Left lung (tissue), 14 donors: ENCODE data around the gene CRYBB2. TPM values are rescaled to one million over a fixed set of nuclear protein-coding genes. Genes with fewer than 3 reads are reported as not detected.
A peak's percentile ranks its signal among the peaks of the same experiment; 100 is the strongest.

Experiments used
- ATAC-seq: fragments of 200-7000 bp; cut with Tn5 transposase; one replicate; pipeline ENCODE4 v1.9.1; 2020; ENCODE audit warnings: moderate library complexity
- DNase-seq, 4 donors: peaks; one replicate each; pipeline ENCODE4 v3.0.0-alpha.2; 2013 to 2020
- H3K27ac ChIP-seq, 2 donors: fragments of 200-600 bp; sonication (generic) in 1 of 2; one replicate each; pipeline versions ENCODE4 v1.5.0 to v1.8.0; 2020 to 2021
- H3K27me3 ChIP-seq, 2 donors: fragments of 200-600 bp; sonication (generic) in 1 of 2; one replicate each; pipeline versions ENCODE4 v1.5.0 to v1.8.0; 2020 to 2021
- H3K36me3 ChIP-seq, 2 donors: fragments of 200-600 bp; sonication (generic) in 1 of 2; one replicate each; pipeline versions ENCODE4 v1.5.0 to v1.8.0; 2020 to 2021
- H3K4me1 ChIP-seq, 2 donors: fragments of 200-600 bp; one replicate each; pipeline ENCODE4 v1.8.0; 2021
- H3K4me3 ChIP-seq, 2 donors: fragments of 200-600 bp; sonication (generic) in 1 of 2; one replicate each; pipeline versions ENCODE4 v1.5.0 to v1.8.0; 2020 to 2021; ENCODE audit warnings: mild to moderate bottlenecking in 1 of 2
- H3K9me3 ChIP-seq, 2 donors: fragments of 200-600 bp; sonication (generic) in 1 of 2; one replicate each; pipeline versions ENCODE4 v1.5.0 to v1.8.0; 2020 to 2021
- CTCF ChIP-seq, 2 donors: fragments of 200-600 bp; sonication (generic) in 1 of 2; IDR thresholded peaks; one replicate each; pipeline versions ENCODE4 v1.5.0 to v1.8.0; 2021; ENCODE audit warnings: antibody characterized with exemption in 2 of 2
- intact Hi-C, 2 donors: fragments of 100-400 bp; cut with DNase I; formaldehyde crosslinking; loops; one replicate each; pipeline versions ENCODE4 v1.11.2 to v1.14.2; 2022
- long read RNA-seq, 12 donors: library from polyadenylated mRNA in 2 of 12; unstranded in 2 of 12; transcript quantifications; one replicate each; pipeline ENCODE4 v2.0.0 and lab custom pipeline, GENCODE V29; 2019 to 2026
- polyA plus RNA-seq, 6 donors: library from polyadenylated mRNA; unstranded; fragments of 120-200 nt; gene quantifications; one replicate each; pipeline ENCODE4 v1.2.1, GENCODE V29; 2013; ENCODE audit not compliant: insufficient read length in 6 of 6
- total RNA-seq, 2 donors: library from RNA; stranded (reverse); fragmentation: NEBNext Ultra II Directional; extraction: Animal tissue kit (Norgen Biotek cat#: 25700); gene quantifications; one replicate each; pipeline ENCODE4 v1.2.1, GENCODE V29; 2021
- donor health status: DM: no; HTN: yes; CAD: no.
- donor health status: DM: no; HTN: no; CAD: no.

CRYBB2 gene, protein sequence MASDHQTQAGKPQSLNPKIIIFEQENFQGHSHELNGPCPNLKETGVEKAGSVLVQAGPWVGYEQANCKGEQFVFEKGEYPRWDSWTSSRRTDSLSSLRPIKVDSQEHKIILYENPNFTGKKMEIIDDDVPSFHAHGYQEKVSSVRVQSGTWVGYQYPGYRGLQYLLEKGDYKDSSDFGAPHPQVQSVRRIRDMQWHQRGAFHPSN
- total RNA-seq, result not detected
- 1 to 10 TPM in 2 of 6 donors, under 1 TPM in 4; 0.29 to 1.3 (median 0.74) TPM for polyA plus RNA-seq
- long read RNA-seq, donor 1, result 0 reads
- long read RNA-seq, donor 2, result 0 reads
- long read RNA-seq, donor 3, result 0 reads
- long read RNA-seq, donor 4, result 0 reads
- long read RNA-seq, donor 5, result 0 reads
- long read RNA-seq, donor 6, result 0 reads
- long read RNA-seq, donor 7, result 0 reads
- long read RNA-seq, donor 8, result 0 reads
- long read RNA-seq, donor 9, result 0 reads
- long read RNA-seq, donor 10, result 0 reads
- long read RNA-seq, donor 11, result 0 reads
- long read RNA-seq, donor 12, result 0 reads

GRCh38 chr22:25219211-25219689, at the start of gene CRYBB2:
Gene CRYBB2 (plus strand): TSS chr22:25219639. CDS start chr22:25221430, 1,791 bp downstream.
- Histone ChIP-seq H3K4me3 (no peak within 1 kb of the TSS), H3K27ac (no peak within 1 kb of the TSS), H3K4me1 (no peaks in the 10 kb centered on the region), H3K36me3 (no peaks in the 10 kb centered on the region), H3K27me3 (peaks cover 0 to 18% of the 10 kb centered on the region in 2 donors), H3K9me3 (no peaks in the 10 kb centered on the region)
- intact Hi-C loops, result no loop called here
- TF ChIP-seq CTCF (IDR thresholded peaks at IDR 0.05), result no peak
- ATAC-seq, result no peak
- peak in 1 of 4 donors; percentile 73 for DNase-seq

- intact Hi-C loops, result no loop called here
- no peak for ATAC-seq
These were observed 48.9 kb upstream of the CRYBB2 start for GRCh38 chr22:25170426-25170980.

DNA sequence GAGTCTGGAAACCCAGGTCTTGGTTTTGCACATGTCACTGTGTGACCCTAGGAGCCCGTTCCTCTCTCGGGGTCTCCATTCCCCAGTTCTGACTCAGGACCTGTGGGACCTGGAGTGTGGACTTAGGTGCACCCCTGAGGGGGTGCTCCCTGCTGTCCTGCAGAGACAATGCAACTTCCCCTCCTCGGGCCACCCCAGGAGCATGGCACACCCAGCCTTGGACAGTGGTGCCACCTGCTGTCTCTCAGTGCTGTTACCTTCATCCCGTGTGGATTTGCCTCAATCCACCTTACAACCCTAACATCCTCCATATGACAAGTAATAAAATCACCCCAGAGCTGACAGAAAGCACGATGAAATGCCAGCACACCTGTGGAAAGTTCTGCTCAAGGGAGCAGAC, 47.3 kb upstream of the CRYBB2 start:
- H3K4me1 ChIP-seq, result no peaks in the 10 kb centered on the region
- ATAC-seq, result peak; percentile 60

More at GRCh38 chr22:25170426-25170980, 48.9 kb upstream of the CRYBB2 start:
- H3K4me1 ChIP-seq, result no peaks in the 10 kb centered on the region
- no peak overlapping the region for H3K4me3 ChIP-seq
- no peak for TF ChIP-seq CTCF (IDR thresholded peaks at IDR 0.05)
- H3K27ac ChIP-seq, result no peak overlapping the region
- peaks cover 0 to 24% of the 10 kb centered on the region in 2 donors for H3K36me3 ChIP-seq
- no peaks in the 10 kb centered on the region for H3K9me3 ChIP-seq
- no peaks in the 10 kb centered on the region for H3K27me3 ChIP-seq
- no peak for DNase-seq

GRCh38 chr22:25174156-25174887, 45.1 kb upstream of the CRYBB2 start:
- intact Hi-C loops, result no loop called here
- peaks cover 0 to under 1% of the 10 kb centered on the region in 2 donors for H3K9me3 ChIP-seq

More for the DNA sequence above, 47.3 kb upstream of the CRYBB2 start:
- Histone ChIP-seq H3K27ac (no peak overlapping the region), H3K9me3 (no peaks in the 10 kb centered on the region), H3K36me3 (peaks cover 0 to 39% of the 10 kb centered on the region in 2 donors), H3K4me3 (no peak overlapping the region), H3K27me3 (no peaks in the 10 kb centered on the region)
- peak; percentile 26 to 44 for TF ChIP-seq CTCF (IDR thresholded peaks at IDR 0.05)
- no peak for DNase-seq
- intact Hi-C loops, result no loop called here

More at GRCh38 chr22:25174156-25174887, 45.1 kb upstream of the CRYBB2 start:
- Histone ChIP-seq H3K27me3 (no peaks in the 10 kb centered on the region), H3K4me1 (no peaks in the 10 kb centered on the region), H3K36me3 (peaks cover 0 to 54% of the 10 kb centered on the region in 2 donors), H3K4me3 (no peak overlapping the region), H3K27ac (no peak overlapping the region)
- no peak for ATAC-seq
- no peak for TF ChIP-seq CTCF (IDR thresholded peaks at IDR 0.05)
- peak in 1 of 4 donors; percentile 22 for DNase-seq
